Endodermal cell (in vitro differentiated cells): ENCODE measurements around the gene NOB1. TPM values are rescaled to one million over a fixed set of nuclear protein-coding genes. Genes with fewer than 3 reads are reported as not detected.

Source experiments
- DNase-seq: peaks from one replicate; pipeline ENCODE4 v3.0.0-alpha.2; 2017
- H3K27ac ChIP-seq: 2 replicates; pipeline ENCODE4 v1.5.1; 2013; ENCODE audit warnings: mild to moderate bottlenecking, low read depth, low read length, moderate library complexity
- H3K27me3 ChIP-seq: 2 replicates; pipeline ENCODE4 v1.6.1; 2013; ENCODE audit warnings: mild to moderate bottlenecking, low read length, moderate library complexity; ENCODE audit not compliant: insufficient read depth, control insufficient read depth, poor library complexity, severe bottlenecking
- H3K36me3 ChIP-seq: 2 replicates; pipeline ENCODE4 v1.7.0; 2013; ENCODE audit warnings: mild to moderate bottlenecking, low read length, moderate library complexity; ENCODE audit not compliant: control insufficient read depth, insufficient read depth
- H3K4me1 ChIP-seq: one replicate; pipeline ENCODE4 v1.7.0; 2013; ENCODE audit warnings: low read length; ENCODE audit not compliant: control insufficient read depth, insufficient read depth
- H3K4me3 ChIP-seq: 2 replicates; pipeline ENCODE4 v1.5.1; 2013; ENCODE audit warnings: mild to moderate bottlenecking, low read length, moderate library complexity
- H3K9ac ChIP-seq: 2 replicates; pipeline ENCODE4 v1.6.1; 2013; ENCODE audit warnings: mild to moderate bottlenecking, low read length, moderate library complexity; ENCODE audit not compliant: poor library complexity, severe bottlenecking; ENCODE audit errors: extremely low read depth
- H3K9me3 ChIP-seq: 2 replicates; pipeline ENCODE4 v1.6.1; 2013; ENCODE audit warnings: mild to moderate bottlenecking, low read length, moderate library complexity; ENCODE audit not compliant: control insufficient read depth
- H3K27ac Mint-ChIP-seq: 2 replicates; pipeline ENCODE4 v1.8.0; 2020; ENCODE audit warnings: mixed read lengths
- H3K27me3 Mint-ChIP-seq: 2 replicates; pipeline ENCODE4 v1.8.0; 2021; ENCODE audit warnings: mild to moderate bottlenecking, mixed read lengths; ENCODE audit not compliant: insufficient read depth
- H3K36me3 Mint-ChIP-seq: 2 replicates; pipeline ENCODE4 v1.8.0; 2020; ENCODE audit warnings: low read depth, mixed read lengths
- H3K4me1 Mint-ChIP-seq: 2 replicates; pipeline ENCODE4 v1.8.0; 2020; ENCODE audit warnings: mixed read lengths
- H3K4me3 Mint-ChIP-seq: 2 replicates; pipeline ENCODE4 v1.8.0; 2020; ENCODE audit warnings: mild to moderate bottlenecking, moderate library complexity, mixed read lengths
- H3K9me3 Mint-ChIP-seq: 2 replicates; pipeline ENCODE4 v1.8.0; 2020; ENCODE audit warnings: mild to moderate bottlenecking, mixed read lengths
- CTCF ChIP-seq: fragments of 200-600 bp; sonication (generic); conservative IDR thresholded peaks from 2 replicates; pipeline ENCODE4 v1.5.0; 2021; ENCODE audit warnings: antibody characterized with exemption, mild to moderate bottlenecking
- WGBS, 2 experiments: methylation state at CpG; one replicate each; pipeline versions ENCODE4 v1.1.5 to v1.1.7; 2013; ENCODE audit warnings: missing lambda C conversion rate in 2 of 2, mixed read lengths in 1 of 2; ENCODE audit not compliant: insufficient coverage in 1 of 2, insufficient read length in 1 of 2; 5-methylcytosine and 5-hydroxymethylcytosine counted together
- total RNA-seq, 2 donors: library from RNA; stranded (reverse); fragmentation: NEBNext Ultra II Directional in 1 of 2; extraction: Animal tissue kit (Norgen Biotek cat#: 25700) in 1 of 2; gene quantifications; 2 replicates in 1 of 2; 3 replicates in 1 of 2; pipeline ENCODE4 v1.2.1, GENCODE V29; 2021

NOB1 gene
- total RNA-seq, 2 donors from 2014 or later = 53.1 to 53.4 TPM

DNA sequence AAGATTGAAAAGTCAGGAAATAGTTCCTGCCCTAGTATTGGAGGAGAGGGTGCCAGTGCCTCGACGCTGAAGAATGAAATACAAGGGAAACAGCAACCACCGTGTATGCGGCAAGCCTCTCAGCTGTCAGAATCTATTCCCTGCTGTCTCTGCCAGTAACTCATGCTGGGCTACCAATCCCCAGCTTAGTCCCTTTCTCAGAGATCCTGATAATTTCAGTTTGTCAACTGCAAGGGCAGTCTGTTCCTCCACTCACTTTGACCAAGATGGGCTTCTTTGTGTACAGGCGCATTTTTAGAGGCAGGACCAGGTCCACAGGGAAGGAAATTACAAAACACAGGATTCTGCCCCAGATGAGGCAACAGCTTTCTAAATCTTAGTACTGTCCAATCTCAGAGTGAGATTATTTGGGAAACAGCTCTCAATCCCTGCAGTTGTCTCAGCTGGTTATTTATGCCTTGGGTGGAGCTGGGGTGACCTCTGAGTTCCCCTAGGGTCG is 29.7 kb downstream of the NOB1 start:
- 61 to 68% methylated on average over 5 to 6 of the region's 6 CpGs for WGBS, 2 experiments
- DNase-seq = peak; percentile 55
- Mint-ChIP-seq H3K27me3 (no peaks in the 10 kb centered on the region), H3K27ac (peak overlapping the region; percentile 100), H3K9me3 (no peaks in the 10 kb centered on the region), H3K4me1 (peaks cover 26% of the 10 kb centered on the region), H3K36me3 (peaks cover 24% of the 10 kb centered on the region), H3K4me3 (peak overlapping the region; percentile 79)
- H3K4me3 ChIP-seq = peak overlapping the region; percentile 88
- H3K27me3 ChIP-seq = no peaks in the 10 kb centered on the region
- no peak overlapping the region for H3K27ac ChIP-seq
- no peaks in the 10 kb centered on the region for H3K9me3 ChIP-seq
- TF ChIP-seq CTCF = no peak
- no peak overlapping the region for H3K9ac ChIP-seq
- H3K4me1 ChIP-seq = peaks cover 2% of the 10 kb centered on the region
- no peaks in the 10 kb centered on the region for H3K36me3 ChIP-seq

- H3K4me1 Mint-ChIP-seq = peaks cover 26% of the 10 kb centered on the region
- no peaks in the 10 kb centered on the region for H3K9me3 Mint-ChIP-seq
- WGBS, 2 experiments = 75 to 97% methylated on average over 2 of the region's 2 CpGs
- TF ChIP-seq CTCF = no peak
- H3K27me3 Mint-ChIP-seq = no peaks in the 10 kb centered on the region
- Histone ChIP-seq H3K9ac (no peak overlapping the region), H3K36me3 (no peaks in the 10 kb centered on the region), H3K27me3 (no peaks in the 10 kb centered on the region), H3K4me3 (peak overlapping the region; percentile 88), H3K9me3 (no peaks in the 10 kb centered on the region), H3K27ac (no peak overlapping the region), H3K4me1 (peaks cover 2% of the 10 kb centered on the region)
- H3K27ac Mint-ChIP-seq = no peak overlapping the region
- no peak for DNase-seq
- peak overlapping the region; percentile 79 for H3K4me3 Mint-ChIP-seq
- peaks cover 24% of the 10 kb centered on the region for H3K36me3 Mint-ChIP-seq
Measured at GRCh38 chr16:69724414-69724873, 30.3 kb downstream of the NOB1 start.

DNA sequence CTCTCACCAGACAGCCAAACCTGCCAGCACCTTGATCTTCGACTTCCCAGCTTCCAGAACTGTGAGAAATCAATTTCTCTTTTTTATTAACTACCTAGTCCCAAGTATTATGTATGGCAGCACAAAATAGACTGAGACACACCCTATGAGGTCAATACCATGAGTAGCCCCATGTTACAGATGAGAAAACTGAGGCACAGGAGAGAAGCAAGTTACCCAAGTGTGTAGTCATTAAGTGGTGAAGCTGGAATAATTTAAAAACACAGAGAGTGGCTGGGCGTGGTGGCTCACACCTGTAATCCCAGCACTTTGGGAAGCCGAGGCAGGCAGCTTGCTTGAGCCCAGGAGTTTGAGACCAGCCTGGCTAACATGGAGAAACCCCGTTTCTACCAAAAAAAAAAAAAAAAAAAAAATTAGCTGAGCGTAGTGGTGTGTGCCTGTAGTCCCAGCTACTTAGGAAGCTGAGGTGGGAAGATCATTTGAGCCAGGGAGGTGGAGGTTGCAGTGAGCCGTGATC is 33.2 kb downstream of the NOB1 start:
- no peak overlapping the region for H3K4me3 Mint-ChIP-seq

More for the DNA sequence above, 33.2 kb downstream of the NOB1 start:
- Histone ChIP-seq H3K36me3 (peaks cover 2% of the 10 kb centered on the region), H3K9ac (no peak overlapping the region), H3K4me3 (no peak overlapping the region), H3K27me3 (no peaks in the 10 kb centered on the region), H3K9me3 (no peaks in the 10 kb centered on the region), H3K4me1 (peaks cover 2% of the 10 kb centered on the region), H3K27ac (no peak overlapping the region)
- Mint-ChIP-seq H3K9me3 (no peaks in the 10 kb centered on the region), H3K36me3 (peaks cover 46% of the 10 kb centered on the region), H3K27ac (no peak overlapping the region), H3K27me3 (no peaks in the 10 kb centered on the region), H3K4me1 (peaks cover 17% of the 10 kb centered on the region)
- TF ChIP-seq CTCF = no peak
- WGBS, 2 experiments = 87 to 98% methylated on average over 5 to 6 of the region's 6 CpGs
- no peak for DNase-seq
